GM19463 (cell line): ENCODE measurements around the gene KIF18B.

ENCODE experiments used
- ATAC-seq: cut with Tn5 transposase; IDR thresholded peaks from one replicate; pipeline ENCODE4 v1.9.1; 2021; ENCODE audit warnings: mild to moderate bottlenecking, moderate library complexity; ENCODE audit not compliant: unreplicated experiment

Gene KIF18B

DNA sequence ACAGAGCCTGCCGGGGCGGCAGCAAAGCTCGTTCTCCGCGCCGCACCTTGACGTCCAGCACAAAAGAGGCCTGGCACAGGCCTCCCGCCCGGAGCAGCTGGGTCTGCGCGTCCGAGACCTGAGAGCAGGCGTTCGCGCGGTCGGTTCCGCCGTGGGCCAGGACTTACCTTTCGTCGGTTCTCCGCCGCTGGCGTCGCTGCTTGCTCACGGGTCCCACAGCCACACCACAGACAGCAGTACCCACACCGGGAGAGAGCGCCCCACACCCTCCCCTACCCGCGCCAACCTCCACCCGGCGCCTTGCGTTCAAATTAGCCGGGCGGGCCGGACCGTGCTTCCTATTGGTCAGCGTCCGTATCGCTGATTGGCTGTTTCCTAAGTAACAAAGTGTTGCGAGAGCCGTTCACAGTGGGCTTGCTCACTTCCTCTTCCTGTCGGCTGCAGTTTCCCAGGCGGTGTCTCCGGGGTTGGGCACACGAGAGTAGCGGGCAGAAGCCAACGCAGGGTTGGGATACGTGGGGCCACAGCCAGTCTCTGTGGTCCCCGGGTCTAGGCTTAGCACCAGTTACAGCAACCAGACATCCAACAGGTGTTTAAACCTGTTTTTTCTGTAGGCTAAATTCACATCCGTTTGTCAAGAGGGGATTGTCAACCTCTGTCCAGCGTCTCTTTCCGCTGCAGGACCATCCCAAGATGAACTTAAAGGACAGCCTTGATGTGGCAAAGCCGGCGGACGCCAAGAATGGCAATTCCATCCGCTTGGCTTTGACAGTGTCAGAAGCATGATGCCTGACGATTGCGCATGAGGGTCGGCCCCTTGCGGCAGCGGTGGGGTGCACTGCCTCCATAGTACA is at the start of gene KIF18B:
Gene KIF18B, minus strand, starts transcription at position 313 of the 854 bp plus-strand sequence. CDS start 11,429 bp downstream, outside the sequence.
- ATAC-seq: peak; percentile 95

DNA sequence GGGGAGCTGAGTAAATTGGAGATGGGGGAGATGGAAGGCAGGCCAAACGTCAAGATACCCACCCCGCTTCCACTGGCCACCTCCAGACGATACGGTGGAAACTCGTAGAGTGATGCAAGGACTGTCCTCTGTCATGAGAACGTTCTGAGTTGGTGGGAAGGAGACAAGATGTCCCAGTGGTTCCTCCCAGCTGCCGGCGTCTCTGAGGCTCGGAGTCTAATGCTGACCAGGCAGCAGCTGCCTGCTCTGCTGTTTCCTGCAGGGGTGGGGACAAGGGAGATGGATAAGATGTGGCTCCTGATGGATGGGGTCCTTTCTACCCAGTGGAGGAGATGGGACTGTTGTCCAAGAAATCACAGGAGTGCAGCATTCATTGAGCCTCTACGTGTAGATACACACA is 48.7 kb upstream of the KIF18B start:
- ATAC-seq: no peak

DNA sequence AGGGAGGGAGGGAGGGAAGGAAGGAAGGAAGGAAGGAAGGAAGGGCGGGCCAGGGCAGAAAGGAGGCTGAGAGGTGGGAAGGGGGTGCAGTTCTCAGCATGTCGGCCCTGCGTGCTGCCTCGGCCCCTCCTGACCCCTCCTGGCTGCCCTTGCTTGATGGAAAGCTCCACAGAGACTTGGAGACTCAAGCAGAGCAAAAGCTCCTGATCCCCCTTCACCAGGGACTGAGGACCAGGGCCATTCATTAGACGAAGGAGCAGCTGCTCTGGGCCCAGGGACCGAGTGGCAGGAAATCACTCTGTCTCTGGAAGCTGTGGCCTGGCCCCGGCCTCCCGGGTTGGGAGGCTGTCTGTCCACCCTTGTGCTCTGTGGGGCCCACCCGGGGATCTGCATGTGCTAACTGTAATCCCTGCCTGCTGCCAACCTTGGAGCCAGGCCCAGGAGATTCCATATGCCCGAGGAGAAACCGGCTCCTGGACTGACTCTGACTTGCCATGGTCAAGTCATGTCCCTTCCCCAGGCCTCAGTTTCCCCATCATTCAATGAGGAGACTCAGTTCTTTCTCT is 47.9 kb upstream of the KIF18B start:
- no peak for ATAC-seq

DNA sequence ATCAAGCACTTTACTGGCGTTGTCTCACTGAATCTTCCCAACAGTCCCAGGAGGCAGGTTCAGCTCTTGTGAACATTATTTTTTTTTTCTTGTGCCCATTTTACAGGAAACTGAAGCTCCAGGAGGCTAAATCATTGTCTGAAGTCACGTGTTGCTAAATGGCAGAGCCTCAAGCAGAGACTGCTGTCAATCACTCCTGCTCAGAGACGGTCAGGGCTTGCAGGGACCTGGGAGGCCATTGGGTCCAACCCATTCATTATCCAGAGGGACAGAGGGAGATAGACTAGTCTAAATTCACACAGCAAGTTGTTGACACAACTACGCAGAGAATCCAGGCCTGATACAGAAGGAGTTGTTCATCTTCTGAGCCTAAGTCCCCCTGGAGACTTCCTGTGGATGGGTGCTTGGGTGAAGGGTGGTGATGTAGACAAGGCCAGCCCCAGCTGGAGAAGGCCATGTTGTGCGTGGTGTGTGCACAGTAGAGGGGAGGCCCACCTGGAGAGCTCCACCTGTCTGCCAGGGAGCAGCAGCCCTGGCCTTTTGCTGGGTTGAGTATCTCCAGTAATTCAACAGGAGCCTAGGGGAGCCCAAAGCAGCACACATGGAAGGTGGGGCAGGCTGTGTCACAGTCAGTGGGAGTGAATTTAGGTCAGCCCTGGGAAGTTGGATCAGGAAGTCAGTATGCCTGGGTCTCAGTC is 44.8 kb upstream of the KIF18B start:
- ATAC-seq: no peak

DNA sequence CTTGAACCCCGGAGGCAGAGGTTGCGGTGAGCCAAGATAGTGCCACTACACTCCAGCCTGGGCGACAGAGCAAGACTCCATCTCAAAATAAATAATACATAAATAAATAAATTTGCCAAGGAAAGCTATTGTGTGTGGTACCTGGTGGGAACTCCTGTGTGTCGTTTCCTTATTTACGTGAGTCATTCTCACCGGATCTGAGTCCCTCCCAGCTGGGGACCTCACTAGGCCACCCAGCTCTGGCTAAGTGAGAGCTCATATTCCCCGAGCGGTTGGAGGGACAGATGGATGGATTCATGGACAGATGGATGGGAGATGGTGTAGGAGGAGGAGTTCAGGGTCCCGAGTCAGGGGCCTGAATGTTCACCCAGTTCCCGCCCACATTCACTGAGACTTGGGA is 43.4 kb upstream of the KIF18B start:
- no peak for ATAC-seq

DNA sequence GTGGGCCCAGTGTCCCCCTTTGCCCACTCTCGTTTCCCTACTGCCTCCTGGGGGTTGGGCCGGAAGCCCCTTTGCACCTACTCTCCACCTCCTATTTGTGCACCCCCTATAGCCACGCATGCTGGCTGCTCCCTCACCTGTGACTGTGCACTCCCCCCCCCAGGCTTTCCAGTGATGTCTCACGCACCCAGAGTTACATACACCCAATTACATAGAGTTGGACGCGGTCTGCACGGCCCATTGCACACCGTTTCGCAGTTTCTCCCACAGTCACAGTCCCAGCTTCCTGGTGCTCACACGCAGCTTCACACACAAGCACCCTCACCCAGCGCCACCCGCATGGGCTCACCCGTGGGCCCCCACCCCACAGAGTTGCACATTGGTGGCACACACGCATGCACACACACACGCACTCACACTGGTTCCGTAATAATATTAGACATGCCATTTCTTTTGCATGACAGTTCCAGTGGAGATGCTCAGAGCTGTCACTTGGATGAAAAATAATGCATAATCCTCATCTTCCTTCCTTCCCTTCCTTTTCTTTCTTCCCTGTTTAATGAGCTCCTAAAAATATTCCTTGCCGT is 42.1 kb upstream of the KIF18B start:
- ATAC-seq: no peak

DNA sequence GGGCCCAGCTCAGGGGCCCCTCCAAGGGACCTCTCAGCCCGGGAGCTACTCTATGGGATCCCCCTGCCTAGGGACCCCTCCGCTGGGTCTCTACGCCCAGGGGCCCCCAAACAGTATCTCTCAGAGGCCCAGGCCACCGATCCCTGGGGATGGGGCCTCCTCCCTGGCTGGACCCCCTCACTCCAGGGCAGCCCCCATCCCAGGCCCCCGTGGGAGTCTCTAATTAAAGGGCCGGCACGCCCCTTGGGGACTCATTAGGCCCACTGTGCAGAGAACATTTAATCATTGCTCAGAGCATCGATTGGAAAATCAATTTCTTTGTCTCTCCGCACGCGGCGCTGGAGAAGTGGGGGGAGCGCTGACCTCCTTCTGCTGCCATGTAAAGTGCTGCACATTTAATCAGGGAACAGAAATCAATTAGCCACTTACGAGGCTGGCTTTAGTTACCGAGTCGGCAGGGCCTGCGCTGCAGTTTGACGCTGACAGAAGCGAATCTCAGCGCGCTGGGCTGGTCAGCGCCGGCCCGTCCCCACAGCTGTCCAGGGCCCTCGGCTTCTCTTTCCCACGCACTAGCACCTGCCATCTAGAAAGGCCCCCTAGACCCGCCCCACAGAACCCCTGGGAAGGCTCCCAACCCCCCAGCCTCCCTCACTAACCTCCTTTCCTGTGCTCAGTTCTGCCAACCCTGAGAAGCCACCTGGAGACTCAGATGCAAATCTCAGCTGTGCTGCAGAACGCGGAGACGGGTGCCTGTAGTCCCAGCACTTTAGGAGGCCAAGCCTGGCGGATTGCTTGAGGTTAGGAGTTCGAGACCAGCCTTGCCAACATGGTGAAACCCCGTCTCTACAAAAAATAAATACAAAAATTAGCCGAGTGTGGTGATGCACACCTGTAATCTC is 40.7 kb upstream of the KIF18B start:
- no peak for ATAC-seq

DNA sequence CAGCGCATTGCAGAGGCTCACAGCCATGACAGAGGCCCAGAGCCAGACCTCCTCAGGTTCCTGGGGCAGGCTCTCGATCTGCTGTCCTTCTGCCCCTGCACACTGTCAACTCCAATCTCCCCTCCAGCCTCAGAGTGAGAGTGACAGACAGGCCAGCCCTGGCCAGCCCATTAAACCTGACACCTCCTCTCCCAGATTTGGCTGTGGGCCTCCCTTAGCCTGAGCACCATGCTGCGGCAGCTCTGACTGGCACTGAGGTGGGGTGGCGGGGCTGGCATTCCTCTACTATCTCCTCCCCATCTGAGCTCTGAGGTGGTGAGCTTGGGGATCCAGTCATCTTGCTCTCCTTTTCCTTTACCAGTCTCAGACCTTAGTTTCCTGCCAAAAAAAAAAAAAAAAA is 36.0 kb upstream of the KIF18B start:
- ATAC-seq: no peak

DNA sequence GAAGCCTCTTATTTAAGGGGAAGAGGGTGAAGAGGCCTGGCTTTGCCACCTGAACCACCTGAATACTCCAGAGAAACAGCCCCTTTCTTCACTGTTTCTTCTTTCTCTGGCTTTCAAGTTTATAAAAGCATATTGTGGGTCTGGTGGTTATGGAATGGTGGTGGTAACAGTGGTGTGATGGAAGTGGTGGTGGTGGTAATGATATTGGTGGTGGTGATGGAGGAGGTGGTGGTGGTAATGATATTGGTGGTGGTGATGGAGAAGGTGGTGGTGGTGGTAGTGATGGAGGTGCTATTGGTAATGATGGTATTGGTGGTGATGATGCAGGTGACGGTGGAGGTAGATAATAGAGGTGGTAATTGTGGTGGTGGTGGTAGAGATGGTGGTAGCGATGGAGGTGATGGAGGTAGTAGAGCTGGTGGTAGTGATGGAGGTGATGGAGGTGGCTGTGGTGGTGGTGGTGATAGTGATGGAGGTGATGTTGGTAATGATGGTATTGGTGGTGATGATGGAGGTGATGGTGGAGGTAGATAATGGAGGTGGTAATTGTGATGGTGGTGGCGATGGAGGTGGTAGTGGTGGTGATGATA is 34.6 kb upstream of the KIF18B start:
- no peak for ATAC-seq

DNA sequence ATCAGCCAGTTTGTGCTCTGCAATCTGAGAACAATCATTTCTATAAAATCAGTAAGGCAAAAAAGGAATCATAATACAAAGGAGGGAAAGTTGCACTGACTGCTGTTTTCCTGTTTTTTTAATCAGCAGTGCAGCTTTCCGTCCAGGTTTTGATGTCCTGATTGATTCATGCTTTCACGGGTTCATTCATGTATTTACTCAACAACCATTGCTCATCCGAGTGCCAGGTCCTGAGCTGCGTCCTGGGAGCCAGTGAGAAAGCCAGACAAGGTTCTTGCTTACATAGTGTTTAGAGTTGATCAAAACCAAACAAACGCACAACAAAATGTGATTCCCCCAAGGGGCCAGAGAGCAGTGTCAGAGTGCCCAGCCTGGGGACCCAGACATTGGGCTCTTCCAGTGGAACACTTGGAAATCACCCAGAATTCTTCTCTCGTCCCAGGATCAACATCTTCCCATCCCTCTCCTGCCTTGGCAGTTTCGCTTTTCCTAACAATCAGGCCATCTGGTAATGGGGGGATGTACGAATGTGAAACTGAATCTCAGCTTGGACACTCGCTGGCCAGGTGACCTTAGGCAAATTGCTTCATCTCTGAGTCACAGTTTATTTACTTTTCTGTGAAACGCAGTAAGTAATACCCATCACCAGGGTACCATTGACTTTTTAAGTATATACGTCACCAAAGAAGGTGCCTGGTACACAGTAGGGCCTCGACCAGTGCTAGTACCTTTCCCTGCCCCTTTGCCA is 33.8 kb upstream of the KIF18B start:
- no peak for ATAC-seq

DNA sequence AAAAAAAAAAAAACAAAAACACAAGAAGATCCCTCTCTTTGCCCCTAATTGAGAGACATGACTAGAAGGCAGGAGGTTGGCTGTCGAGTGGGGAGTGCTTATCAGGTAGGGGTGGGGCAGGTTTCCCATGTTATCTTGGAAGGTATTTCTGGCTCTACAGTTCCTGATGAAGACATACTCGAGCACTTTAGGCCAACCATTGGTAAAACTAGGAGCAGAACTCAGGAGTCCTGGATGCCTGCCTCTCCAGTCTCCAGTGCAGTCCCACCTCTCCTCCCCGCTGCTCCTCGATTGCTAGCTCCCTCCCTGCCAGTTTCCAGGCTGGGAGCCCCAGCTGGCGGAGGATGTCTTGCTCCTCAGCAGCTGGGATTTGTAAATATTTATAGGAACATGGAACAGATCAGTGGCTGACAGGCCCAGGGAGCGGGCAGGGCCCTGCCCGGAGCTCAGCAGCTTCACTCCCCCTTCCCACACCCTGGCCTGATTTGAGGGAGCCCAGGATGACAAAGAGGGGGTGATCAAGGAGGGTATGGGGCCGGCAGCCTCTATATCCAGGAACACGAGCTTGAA is 31.9 kb upstream of the KIF18B start:
- ATAC-seq: no peak

DNA sequence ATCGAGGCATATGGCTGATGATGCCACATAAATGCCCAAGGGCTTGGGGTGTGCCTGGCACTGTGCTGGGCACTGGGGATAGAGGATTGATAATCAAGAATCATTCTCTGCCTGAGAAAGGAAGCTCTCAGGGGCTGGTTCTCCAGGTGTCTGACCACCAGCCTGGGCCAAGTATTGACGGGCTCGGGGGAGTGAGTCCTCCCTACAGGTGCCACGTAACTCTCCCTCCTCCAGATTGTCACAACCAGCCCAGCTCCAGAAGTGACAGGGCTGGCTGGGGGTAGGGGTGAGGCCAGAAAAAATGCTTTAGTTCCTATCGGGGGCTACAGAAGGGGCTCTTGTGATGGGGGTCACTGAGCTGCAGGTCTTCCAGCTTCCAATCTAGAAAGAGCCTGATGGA is 31.2 kb upstream of the KIF18B start:
- no peak for ATAC-seq

DNA sequence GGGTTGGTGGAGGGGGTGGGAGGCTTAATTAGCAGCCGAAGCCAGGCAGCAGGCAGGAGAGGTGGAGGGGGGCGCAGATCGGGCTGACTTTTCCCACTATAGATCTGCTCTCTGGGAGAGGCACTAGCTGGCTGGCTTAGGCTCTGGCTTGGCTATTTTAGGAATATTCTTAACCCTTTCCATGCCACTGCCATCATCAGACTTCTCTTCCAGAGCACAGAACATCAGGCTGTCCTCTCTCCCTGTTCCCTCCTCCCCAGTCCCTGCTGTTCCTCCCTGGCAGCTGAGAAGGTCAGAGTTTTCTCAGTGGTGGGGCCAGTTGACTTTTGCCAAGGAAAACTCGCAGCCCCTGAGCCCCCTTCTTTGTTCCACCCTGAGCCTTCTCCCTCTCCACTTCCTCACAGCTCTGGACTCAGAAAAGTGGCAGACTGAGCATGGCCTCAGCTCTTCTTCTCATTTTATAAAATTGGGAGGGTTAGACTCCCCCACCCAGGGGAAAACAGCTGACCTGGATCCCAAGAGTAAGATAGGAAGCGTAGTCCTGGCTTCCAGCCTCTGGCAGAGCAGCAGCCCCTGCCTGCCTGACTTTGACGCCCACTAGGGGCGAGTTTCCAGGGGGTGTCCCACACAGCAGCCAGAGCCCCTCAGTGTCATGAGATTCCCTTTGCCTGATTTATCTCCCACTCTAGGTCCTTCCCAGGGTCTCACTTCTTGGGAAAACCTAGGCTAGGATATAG is 30.4 kb upstream of the KIF18B start:
- no peak for ATAC-seq

DNA sequence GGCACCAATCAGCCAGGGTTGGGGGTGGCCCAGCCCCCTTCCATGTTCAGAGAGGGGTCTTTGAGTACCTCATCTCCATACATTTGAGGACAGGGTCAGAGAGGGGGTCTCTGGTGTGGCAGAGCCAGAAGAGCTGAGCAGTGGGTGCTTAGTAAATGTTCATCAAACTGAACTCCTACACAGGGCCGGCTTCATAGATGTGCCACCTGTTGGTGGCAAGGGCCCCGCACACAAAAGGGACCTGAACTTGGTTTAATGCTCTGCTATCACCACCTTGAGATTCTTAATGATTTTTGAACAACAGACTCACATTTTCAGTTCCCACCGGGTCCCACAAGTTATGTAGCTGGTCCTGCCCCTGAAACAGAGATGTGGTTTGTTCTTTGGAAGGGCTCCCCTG is 29.5 kb upstream of the KIF18B start:
- ATAC-seq: no peak

DNA sequence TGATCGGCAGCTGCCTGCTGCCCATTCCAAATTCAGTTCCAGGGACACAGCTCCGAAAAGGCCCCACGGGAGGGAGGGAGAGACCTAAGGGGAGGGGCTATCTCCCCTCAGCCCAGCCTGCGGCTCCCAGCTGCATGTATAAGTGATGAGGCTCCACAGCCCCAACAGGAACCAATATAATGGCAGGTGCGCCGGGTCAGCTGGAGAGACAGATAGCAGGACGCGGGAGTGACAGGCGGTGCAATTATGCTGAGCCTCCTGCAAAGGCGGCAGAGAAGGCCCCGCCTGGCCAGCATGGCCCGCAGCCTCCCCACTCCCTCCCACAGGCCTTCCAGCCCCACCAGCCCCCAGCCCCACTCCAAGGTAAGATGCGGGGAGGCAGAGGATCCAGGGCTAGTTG is 28.6 kb upstream of the KIF18B start:
- no peak for ATAC-seq

DNA sequence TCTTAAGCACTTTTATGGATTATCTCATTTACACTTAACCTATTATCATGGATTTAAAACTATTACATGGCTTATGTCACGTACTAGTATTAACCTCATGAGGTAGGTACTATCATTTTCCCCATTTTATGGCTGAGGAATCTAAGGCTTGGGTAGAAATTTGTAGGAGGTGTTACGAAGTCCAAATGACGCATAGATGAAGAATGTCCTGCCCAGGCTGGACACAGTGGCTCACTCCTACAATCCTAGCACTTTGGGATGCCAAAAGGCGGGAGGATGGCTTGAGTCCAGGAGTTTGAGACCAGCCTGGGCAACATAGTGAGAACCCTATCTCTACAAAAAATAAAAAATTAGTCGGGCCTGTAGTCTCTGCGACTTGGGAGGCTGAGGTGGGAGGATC is 25.4 kb upstream of the KIF18B start:
- no peak for ATAC-seq

DNA sequence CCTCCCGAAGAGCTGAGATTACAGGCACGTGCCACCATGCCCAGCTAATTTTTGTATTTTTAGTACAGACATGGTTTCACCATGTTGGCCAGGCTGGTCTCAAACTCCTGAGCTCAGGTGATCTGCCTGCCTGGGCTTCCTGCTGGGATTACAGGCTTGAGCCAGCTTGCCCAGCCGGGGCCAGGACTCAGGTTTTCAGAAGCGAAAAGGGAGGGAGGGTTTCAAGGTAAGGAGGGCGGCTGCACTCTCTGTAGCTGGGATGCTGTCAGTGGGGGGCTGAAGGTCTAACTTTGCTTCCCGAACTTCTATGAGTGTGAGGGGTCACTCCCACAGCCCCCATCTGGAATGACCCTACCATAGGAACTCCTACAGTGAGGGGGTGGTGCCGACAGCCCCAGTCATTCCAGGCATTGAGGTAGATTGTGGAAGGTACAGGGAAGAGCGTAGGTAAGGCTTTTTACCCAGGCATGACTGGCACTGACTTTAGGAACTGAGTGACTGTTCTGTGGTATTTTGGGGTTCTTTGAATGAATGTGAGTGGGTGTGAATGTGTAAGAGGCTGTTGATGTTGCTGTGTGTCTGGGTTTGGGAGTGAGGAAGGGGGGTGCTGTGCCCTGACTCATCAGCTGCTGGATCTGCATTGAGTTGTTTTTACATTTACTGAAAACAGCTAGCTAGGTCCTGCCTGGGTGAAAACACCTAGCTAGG is 24.4 kb upstream of the KIF18B start:
- ATAC-seq: no peak
